Loucy (cell line): ENCODE results near the gene XPC.
"Not testable (repeated sequence)": the region's sequence is repeated elsewhere in the genome, so short reads cannot be mapped to it uniquely, and the experiment has no call there.

Experiments
- H2AFZ ChIP-seq: fragments of 200-600 bp; sonication (generic); 2 replicates; pipeline ENCODE4 v1.6.0; 2016; ENCODE audit warnings: antibody characterized with exemption, mild to moderate bottlenecking, low read length, moderate library complexity
- H3F3A ChIP-seq: fragments of 200-600 bp; 2 replicates; pipeline ENCODE4 v1.6.0; 2016; ENCODE audit warnings: antibody characterized with exemption, low read depth, mild to moderate bottlenecking
- H3K27me3 ChIP-seq: fragments of 200-600 bp; sonication (generic); 2 replicates; pipeline ENCODE4 v1.6.1; 2014; ENCODE audit warnings: low read length, mild to moderate bottlenecking; ENCODE audit not compliant: insufficient read depth, poor library complexity, severe bottlenecking
- H3K36me3 ChIP-seq: fragments of 200-600 bp; sonication (generic); 2 replicates; pipeline ENCODE4 v1.6.1; 2016; ENCODE audit warnings: low read length; ENCODE audit not compliant: insufficient read depth
- H3K4me1 ChIP-seq: fragments of 200-600 bp; sonication (generic); 2 replicates; pipeline ENCODE4 v1.5.1; 2014; ENCODE audit warnings: low read length, mild to moderate bottlenecking; ENCODE audit not compliant: insufficient read depth, poor library complexity, severe bottlenecking
- H3K4me2 ChIP-seq: fragments of 200-600 bp; sonication (generic); 2 replicates; pipeline ENCODE4 v1.6.0; 2014; ENCODE audit warnings: antibody characterized with exemption, low read length, low read depth, mild to moderate bottlenecking; ENCODE audit not compliant: poor library complexity, severe bottlenecking
- H3K4me3 ChIP-seq: fragments of 200-600 bp; sonication (generic); 2 replicates; pipeline ENCODE4 v1.5.1; 2014; ENCODE audit warnings: low read length, mild to moderate bottlenecking, mixed read lengths; ENCODE audit not compliant: poor library complexity, severe bottlenecking
- H3K79me2 ChIP-seq: fragments of 200-600 bp; sonication (generic); 2 replicates; pipeline ENCODE4 v1.6.1; 2014; ENCODE audit warnings: low read length; ENCODE audit not compliant: insufficient read depth
- H3K9ac ChIP-seq: fragments of 200-600 bp; sonication (generic); 2 replicates; pipeline ENCODE4 v1.6.0; 2014; ENCODE audit warnings: mild to moderate bottlenecking, low read depth, low read length, moderate library complexity; ENCODE audit not compliant: poor library complexity, severe bottlenecking
- H3K9me2 ChIP-seq: fragments of 200-600 bp; sonication (generic); replicated peaks from 2 replicates; pipeline ENCODE4 v1.6.1; 2016; ENCODE audit warnings: low read depth, low read length, mixed read lengths
- H3K9me3 ChIP-seq: fragments of 200-600 bp; sonication (generic); 2 replicates; pipeline ENCODE4 v1.6.1; 2014; ENCODE audit warnings: mild to moderate bottlenecking, antibody characterized with exemption, low read length, low read depth; ENCODE audit not compliant: insufficient read depth
- H4K20me1 ChIP-seq: fragments of 200-600 bp; sonication (generic); 2 replicates; pipeline ENCODE4 v1.6.0; 2014; ENCODE audit warnings: antibody characterized with exemption, low read length, mild to moderate bottlenecking; ENCODE audit not compliant: insufficient read depth, poor library complexity, severe bottlenecking
- EZH2phosphoT487 ChIP-seq: fragments of 200-600 bp; IDR thresholded peaks from 2 replicates; pipeline ENCODE4 v1.6.1; 2018; ENCODE audit warnings: antibody characterized with exemption, mild to moderate bottlenecking, moderate library complexity, borderline replicate concordance
- TF ChIP-seq, protein P1 (sequence below): fragments of 200-600 bp; sonication (generic); conservative IDR thresholded peaks from 2 replicates; pipeline ENCODE4 v1.5.1; 2014; ENCODE audit warnings: mild to moderate bottlenecking, antibody characterized with exemption, low read length

XPC gene

DNA sequence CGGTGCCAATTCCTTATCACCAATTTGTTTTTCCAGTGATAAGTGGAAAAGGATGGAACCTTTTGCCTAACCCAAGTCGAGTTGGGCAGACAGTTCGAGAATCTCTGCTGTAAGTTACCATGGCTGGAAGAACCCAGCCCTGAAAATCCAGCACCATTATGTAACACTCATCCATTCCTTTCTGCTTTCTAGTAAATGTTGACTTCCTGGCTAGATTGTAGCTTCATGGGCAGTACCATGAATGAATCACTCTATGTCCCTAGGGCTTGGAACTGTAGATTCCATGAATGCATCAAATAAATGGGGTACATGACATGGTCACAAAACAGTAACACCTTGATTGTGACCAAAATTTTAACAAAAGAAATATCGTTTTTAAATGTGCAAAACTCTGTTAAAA is 67.7 kb downstream of the XPC start:
- TF ChIP-seq, protein P1, sequence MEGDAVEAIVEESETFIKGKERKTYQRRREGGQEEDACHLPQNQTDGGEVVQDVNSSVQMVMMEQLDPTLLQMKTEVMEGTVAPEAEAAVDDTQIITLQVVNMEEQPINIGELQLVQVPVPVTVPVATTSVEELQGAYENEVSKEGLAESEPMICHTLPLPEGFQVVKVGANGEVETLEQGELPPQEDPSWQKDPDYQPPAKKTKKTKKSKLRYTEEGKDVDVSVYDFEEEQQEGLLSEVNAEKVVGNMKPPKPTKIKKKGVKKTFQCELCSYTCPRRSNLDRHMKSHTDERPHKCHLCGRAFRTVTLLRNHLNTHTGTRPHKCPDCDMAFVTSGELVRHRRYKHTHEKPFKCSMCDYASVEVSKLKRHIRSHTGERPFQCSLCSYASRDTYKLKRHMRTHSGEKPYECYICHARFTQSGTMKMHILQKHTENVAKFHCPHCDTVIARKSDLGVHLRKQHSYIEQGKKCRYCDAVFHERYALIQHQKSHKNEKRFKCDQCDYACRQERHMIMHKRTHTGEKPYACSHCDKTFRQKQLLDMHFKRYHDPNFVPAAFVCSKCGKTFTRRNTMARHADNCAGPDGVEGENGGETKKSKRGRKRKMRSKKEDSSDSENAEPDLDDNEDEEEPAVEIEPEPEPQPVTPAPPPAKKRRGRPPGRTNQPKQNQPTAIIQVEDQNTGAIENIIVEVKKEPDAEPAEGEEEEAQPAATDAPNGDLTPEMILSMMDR = no peak
- TF ChIP-seq EZH2phosphoT487 = no peak
- no peaks in the 10 kb centered on the region for H3K27me3 ChIP-seq
- H4K20me1 ChIP-seq = no peaks in the 10 kb centered on the region
- peaks cover 10% of the 10 kb centered on the region for H3K4me1 ChIP-seq
- H3K9me3 ChIP-seq = no peaks in the 10 kb centered on the region
- no peaks in the 10 kb centered on the region for H3K9me2 ChIP-seq
- H3K36me3 ChIP-seq = peaks cover 13% of the 10 kb centered on the region; the same call in 1 of the 2 replicates
- H3K4me3 ChIP-seq = no peak overlapping the region
- no peak overlapping the region for H3K4me2 ChIP-seq
- no peaks in the 10 kb centered on the region for H3K79me2 ChIP-seq
- no peak overlapping the region for H3K9ac ChIP-seq
- H2AFZ ChIP-seq = no peak overlapping the region
- H3F3A ChIP-seq = no peaks in the 10 kb centered on the region

DNA sequence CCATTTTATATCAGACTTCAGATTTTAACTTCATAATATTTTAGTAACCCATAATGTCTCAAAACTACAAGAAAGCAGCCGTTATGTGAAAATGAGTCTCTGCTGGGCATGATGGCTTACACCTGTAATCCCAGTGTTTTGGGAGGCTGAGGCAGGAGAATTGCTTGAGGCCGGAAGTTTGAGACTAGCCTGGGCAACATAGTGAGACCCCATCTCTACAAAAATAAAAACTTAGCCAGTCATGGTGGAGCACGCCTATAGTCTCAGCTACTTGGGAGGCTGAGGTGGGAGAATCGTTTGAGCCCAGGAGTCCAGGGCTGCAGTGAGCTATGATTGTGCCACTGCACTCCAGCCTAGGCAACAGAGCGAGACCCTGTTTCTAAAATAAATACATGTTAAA is 68.6 kb downstream of the XPC start:
- not testable (repeated sequence) for H3K4me1 ChIP-seq, H3K27me3 ChIP-seq, H4K20me1 ChIP-seq, H2AFZ ChIP-seq, H3K9me2 ChIP-seq, H3K9me3 ChIP-seq, H3K9ac ChIP-seq, H3K36me3 ChIP-seq, H3F3A ChIP-seq, H3K4me3 ChIP-seq, H3K79me2 ChIP-seq, H3K4me2 ChIP-seq

DNA sequence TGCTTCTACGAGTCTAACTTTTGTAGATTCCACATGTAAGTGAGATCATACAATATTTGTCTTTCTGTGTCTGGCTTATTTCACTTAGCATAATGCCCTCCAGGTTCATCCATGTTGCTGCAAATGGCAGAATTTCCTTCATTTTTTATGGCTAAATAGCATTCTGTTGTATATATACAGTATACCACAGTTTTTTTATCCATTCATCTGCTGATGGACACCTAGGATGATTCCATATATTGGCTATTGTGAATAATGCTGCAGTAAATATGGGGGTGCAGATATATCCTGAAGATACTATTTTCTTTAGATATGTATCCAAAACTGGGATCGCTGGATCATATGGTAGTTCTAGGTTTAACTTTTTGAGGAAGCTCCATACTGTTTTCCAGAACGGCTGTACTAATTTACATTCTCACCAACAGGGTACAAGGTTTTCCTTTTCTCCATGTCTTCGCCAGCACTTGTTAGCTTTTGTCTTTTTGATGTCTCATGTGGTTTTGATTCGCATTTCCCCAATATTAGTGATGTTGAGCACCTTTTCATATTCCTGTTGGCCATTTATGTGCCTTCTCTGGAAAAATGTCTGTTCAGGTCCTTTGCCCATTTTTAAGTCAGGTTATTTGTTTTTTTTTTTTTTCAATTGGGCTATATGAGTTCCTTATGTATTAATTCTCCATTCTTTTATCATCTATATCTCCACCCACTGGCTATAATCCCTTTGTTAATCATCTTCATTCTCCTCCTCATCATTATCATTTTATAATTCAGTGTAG is 80.6 kb downstream of the XPC start:
- Histone ChIP-seq H3K36me3 (no peaks in the 10 kb centered on the region), H3K9ac (no peak overlapping the region), H3F3A (no peaks in the 10 kb centered on the region), H3K9me3 (no peaks in the 10 kb centered on the region), H4K20me1 (no peaks in the 10 kb centered on the region), H3K4me2 (no peak overlapping the region), H3K79me2 (no peaks in the 10 kb centered on the region), H3K4me1 (no peaks in the 10 kb centered on the region), H3K27me3 (no peaks in the 10 kb centered on the region), H3K9me2 (no peaks in the 10 kb centered on the region), H3K4me3 (no peak overlapping the region), H2AFZ (no peak overlapping the region)
- TF ChIP-seq, protein P1 = no peak
- no peak for TF ChIP-seq EZH2phosphoT487

DNA sequence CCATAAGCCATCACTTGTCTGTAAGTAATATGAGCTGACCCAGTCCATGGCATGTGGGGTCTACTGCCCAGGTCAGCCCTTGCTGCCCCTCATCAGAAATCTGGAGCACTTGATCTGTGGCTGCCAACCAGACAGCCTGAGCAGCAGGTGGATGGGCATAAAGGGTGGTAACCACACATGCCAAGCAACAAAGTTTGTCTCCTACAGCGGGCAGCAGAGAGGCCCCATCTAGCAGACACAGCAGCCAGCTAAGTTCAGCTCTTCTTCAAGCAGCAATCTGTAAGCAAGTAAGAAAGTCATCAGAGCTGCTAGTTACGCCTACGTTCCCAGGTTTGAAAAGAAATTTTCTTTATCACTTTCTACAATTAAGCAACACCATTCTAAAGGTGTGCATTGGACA is 81.7 kb downstream of the XPC start:
- no peaks in the 10 kb centered on the region for H4K20me1 ChIP-seq
- H3K4me2 ChIP-seq = no peak overlapping the region
- no peak overlapping the region for H3K9ac ChIP-seq
- H2AFZ ChIP-seq = no peak overlapping the region
- H3K36me3 ChIP-seq = no peaks in the 10 kb centered on the region
- TF ChIP-seq EZH2phosphoT487 = no peak
- TF ChIP-seq, protein P1 = no peak
- no peaks in the 10 kb centered on the region for H3F3A ChIP-seq
- no peaks in the 10 kb centered on the region for H3K4me1 ChIP-seq
- H3K4me3 ChIP-seq = no peak overlapping the region
- H3K27me3 ChIP-seq = no peaks in the 10 kb centered on the region
- no peaks in the 10 kb centered on the region for H3K79me2 ChIP-seq
- H3K9me2 ChIP-seq = no peaks in the 10 kb centered on the region
- H3K9me3 ChIP-seq = no peaks in the 10 kb centered on the region
